HEK293T (cell line): Measurements from ENCODE around the gene ADCY10.
A peak's percentile ranks its signal among the peaks of the same experiment; 100 is the strongest.
"Not testable (repeated sequence)": the region's sequence is repeated elsewhere in the genome, so short reads cannot be mapped to it uniquely, and the experiment has no call there.

Experiments used
- CTCF ChIA-PET: fragments of 350-600 bp; formaldehyde crosslinking; extraction: SDS; loops from one replicate; lab custom pipeline; 2021; ENCODE audit warnings: antibody characterized with exemption, inconsistent platforms; lab: Yijun Ruan, JAX
- POLR2A ChIA-PET: fragments of 350-600 bp; formaldehyde crosslinking; extraction: SDS; loops from one replicate; lab custom pipeline; 2020; ENCODE audit warnings: antibody characterized with exemption, inconsistent platforms; lab: Yijun Ruan, JAX
- DNase-seq: peaks from one replicate; pipeline ENCODE4 v3.0.0; 2012; ENCODE audit warnings: mixed read lengths; ENCODE audit errors: extremely low spot score
- ARNT ChIP-seq: fragments of 450-650 bp; IDR thresholded peaks from 2 replicates; pipeline ENCODE4 v1.6.1; 2017; ENCODE audit warnings: mild to moderate bottlenecking
- BHLHE40 ChIP-seq: fragments of 450-650 bp; IDR thresholded peaks from 2 replicates; pipeline ENCODE4 v1.6.1; 2016; ENCODE audit warnings: mild to moderate bottlenecking, moderate library complexity, borderline replicate concordance
- CTBP1 ChIP-seq: fragments of 450-650 bp; IDR thresholded peaks from 2 replicates; pipeline ENCODE4 v1.6.1; 2016; ENCODE audit warnings: borderline replicate concordance
- ELF4 ChIP-seq: fragments of 450-650 bp; IDR thresholded peaks from 2 replicates; pipeline ENCODE4 v1.6.1; 2017; ENCODE audit warnings: antibody characterized with exemption
- FOXA1 ChIP-seq: fragments of 450-650 bp; IDR thresholded peaks from 2 replicates; pipeline ENCODE4 v1.6.1; 2016; ENCODE audit warnings: mild to moderate bottlenecking
- FOXK2 ChIP-seq: fragments of 450-650 bp; IDR thresholded peaks from 2 replicates; pipeline ENCODE4 v1.6.1; 2016; ENCODE audit warnings: mild to moderate bottlenecking
- FOXM1 ChIP-seq: fragments of 450-650 bp; IDR thresholded peaks from 2 replicates; pipeline ENCODE4 v1.6.1; 2017; ENCODE audit warnings: mild to moderate bottlenecking, borderline replicate concordance
- HDGF ChIP-seq: fragments of 450-650 bp; IDR thresholded peaks from 2 replicates; pipeline ENCODE4 v1.6.1; 2017; ENCODE audit warnings: antibody characterized with exemption, borderline replicate concordance
- L3MBTL2 ChIP-seq: fragments of 450-650 bp; conservative IDR thresholded peaks from 2 replicates; pipeline ENCODE4 v1.6.1; 2016; ENCODE audit warnings: mild to moderate bottlenecking
- LEF1 ChIP-seq: fragments of 450-650 bp; IDR thresholded peaks from 2 replicates; pipeline ENCODE4 v1.6.1; 2017; ENCODE audit warnings: mild to moderate bottlenecking, borderline replicate concordance
- NFRKB ChIP-seq: fragments of 450-650 bp; IDR thresholded peaks from 2 replicates; pipeline ENCODE4 v1.6.1; 2016; ENCODE audit warnings: mild to moderate bottlenecking, moderate library complexity
- SP1 ChIP-seq: fragments of 450-650 bp; IDR thresholded peaks from 2 replicates; pipeline ENCODE4 v1.6.1; 2017
- SUZ12 ChIP-seq: fragments of 450-650 bp; IDR thresholded peaks from 2 replicates; pipeline ENCODE4 v1.6.1; 2016; ENCODE audit warnings: mild to moderate bottlenecking
- TARDBP ChIP-seq: fragments of 450-650 bp; IDR thresholded peaks from 2 replicates; pipeline ENCODE4 v1.6.1; 2016
- ZNF384 ChIP-seq: fragments of 450-650 bp; IDR thresholded peaks from 2 replicates; pipeline ENCODE4 v1.6.1; 2016
- TF ChIP-seq, protein P1 (sequence below): fragments of 450-650 bp; IDR thresholded peaks from 2 replicates; pipeline ENCODE4 v1.6.1; 2016

Gene ADCY10

DNA sequence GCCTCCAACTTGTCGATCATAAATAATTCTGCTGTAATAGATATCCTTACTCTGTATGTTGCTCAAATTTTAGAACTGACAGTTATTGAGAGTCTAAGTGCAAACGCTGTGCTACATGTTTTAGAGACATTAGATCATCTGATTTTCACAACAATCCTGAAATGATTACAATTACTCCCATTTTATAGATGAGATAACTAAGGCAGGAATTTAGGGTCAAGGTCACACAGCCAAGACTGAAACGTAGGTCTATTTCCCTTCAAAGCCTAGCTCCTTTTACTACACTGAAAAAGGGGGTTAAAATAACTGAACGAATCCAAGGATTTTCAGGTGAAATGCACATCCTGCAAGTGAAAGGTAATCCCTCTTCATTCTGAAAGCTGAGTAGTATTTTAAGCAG lies 19.9 kb upstream of the ADCY10 start:
- TF ChIP-seq, protein P1, sequence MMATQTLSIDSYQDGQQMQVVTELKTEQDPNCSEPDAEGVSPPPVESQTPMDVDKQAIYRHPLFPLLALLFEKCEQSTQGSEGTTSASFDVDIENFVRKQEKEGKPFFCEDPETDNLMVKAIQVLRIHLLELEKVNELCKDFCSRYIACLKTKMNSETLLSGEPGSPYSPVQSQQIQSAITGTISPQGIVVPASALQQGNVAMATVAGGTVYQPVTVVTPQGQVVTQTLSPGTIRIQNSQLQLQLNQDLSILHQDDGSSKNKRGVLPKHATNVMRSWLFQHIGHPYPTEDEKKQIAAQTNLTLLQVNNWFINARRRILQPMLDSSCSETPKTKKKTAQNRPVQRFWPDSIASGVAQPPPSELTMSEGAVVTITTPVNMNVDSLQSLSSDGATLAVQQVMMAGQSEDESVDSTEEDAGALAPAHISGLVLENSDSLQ = peak; percentile 61
- no peak for TF ChIP-seq TARDBP
- TF ChIP-seq FOXA1 = no peak
- no peak for TF ChIP-seq ZNF384
- no peak for TF ChIP-seq FOXM1
- TF ChIP-seq SP1 = no peak
- no peak for TF ChIP-seq L3MBTL2
- 0 out of 2 replicates have a peak, but pooled peaks have one; percentile 1 for TF ChIP-seq CTBP1
- POLR2A ChIA-PET = no interaction called here
- no peak for DNase-seq
- CTCF ChIA-PET = interaction anchor here (0.9 kb wide), 1 partner anchor 10 kb away, joined by 3 read pairs; no protein-coding TSS in a partner anchor

DNA sequence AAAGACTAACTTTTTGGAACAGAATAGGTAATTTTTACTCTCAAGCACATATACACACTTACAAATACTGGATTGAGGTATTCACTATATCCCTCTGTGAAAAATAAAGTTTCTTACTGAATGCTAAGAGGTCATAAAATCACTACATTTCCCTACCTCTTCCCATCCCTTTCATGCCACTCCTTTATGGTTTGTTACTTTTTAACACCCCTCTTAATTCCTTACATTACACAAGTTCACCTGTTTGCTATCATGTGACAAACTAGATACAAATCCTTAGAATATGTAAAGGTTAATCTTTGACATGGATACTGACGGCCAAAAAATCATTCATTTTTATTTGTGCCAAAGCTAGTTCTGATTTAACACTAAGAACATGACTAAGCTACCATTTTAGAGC lies 15.8 kb upstream of the ADCY10 start:
- CTCF ChIA-PET = interaction anchor here (0.6 to 0.8 kb wide), 2 partner anchors 215 to 216 kb away, joined by 3 read pairs; no protein-coding TSS in a partner anchor
- TF ChIP-seq TARDBP = no peak
- no peak for TF ChIP-seq ARNT
- TF ChIP-seq BHLHE40 = no peak
- no peak for TF ChIP-seq NFRKB
- TF ChIP-seq ELF4 = no peak
- no peak for TF ChIP-seq LEF1
- no peak for TF ChIP-seq FOXM1
- no peak for TF ChIP-seq FOXK2
- TF ChIP-seq ZNF384 = no peak
- TF ChIP-seq L3MBTL2 = no peak
- no peak for TF ChIP-seq SUZ12
- TF ChIP-seq, protein P1 = no peak
- no peak for TF ChIP-seq CTBP1
- no peak for TF ChIP-seq FOXA1
- no peak for TF ChIP-seq HDGF
- no peak for TF ChIP-seq SP1
- POLR2A ChIA-PET = no interaction called here
- no peak for DNase-seq

DNA sequence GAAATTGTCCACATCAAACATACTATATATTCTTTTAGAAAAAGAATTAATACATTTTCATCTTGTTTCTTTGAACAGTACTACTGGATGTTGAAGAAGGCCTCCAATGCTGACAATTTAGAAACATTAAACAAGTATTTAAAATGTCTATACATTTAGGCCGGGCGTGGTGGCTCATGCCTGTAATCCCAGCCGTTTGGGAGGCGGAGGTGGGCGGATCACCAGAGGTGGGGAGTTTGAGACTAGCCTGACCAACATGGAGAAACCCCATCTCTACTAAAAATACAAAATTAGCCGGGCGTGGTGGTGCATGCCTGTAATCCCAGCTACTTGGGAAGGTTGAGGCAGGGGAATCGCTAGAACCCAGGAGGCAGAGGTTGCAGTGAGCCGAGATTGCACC lies 15.0 kb upstream of the ADCY10 start:
- POLR2A ChIA-PET, CTCF ChIA-PET, DNase-seq: not testable (repeated sequence)

DNA sequence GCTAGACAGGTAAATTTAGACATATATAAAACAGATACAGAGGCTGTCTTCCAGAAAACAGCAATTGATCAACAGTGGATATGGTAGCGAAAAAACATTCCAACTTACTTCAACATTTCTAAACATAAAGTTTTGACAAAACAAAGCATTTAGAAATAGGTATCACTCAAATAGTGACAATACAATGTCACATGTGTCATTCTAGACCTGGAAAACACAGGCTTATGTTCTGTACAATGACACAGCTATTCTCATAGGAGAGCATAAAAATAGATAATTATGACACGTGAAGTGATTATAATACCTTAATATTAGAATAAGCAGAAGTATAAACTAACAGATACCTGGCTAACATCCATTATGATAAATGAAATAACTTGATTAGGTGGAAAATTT lies 14.5 kb upstream of the ADCY10 start:
- CTCF ChIA-PET = interaction anchor here (2.4 kb wide), 1 partner anchor 154 kb away, joined by 11 read pairs; no protein-coding TSS in a partner anchor
- TF ChIP-seq TARDBP = no peak
- TF ChIP-seq FOXK2 = no peak
- TF ChIP-seq BHLHE40 = no peak
- TF ChIP-seq LEF1 = no peak
- TF ChIP-seq ARNT = no peak
- TF ChIP-seq, protein P1 = 0 out of 2 replicates have a peak, but pooled peaks have one; percentile 27
- POLR2A ChIA-PET = interaction anchor here (5.3 kb wide), 1 partner anchor 7 kb away, joined by 39 read pairs; the partner anchor contains the start of genes DCAF6 and MPC2
- no peak for DNase-seq

DNA sequence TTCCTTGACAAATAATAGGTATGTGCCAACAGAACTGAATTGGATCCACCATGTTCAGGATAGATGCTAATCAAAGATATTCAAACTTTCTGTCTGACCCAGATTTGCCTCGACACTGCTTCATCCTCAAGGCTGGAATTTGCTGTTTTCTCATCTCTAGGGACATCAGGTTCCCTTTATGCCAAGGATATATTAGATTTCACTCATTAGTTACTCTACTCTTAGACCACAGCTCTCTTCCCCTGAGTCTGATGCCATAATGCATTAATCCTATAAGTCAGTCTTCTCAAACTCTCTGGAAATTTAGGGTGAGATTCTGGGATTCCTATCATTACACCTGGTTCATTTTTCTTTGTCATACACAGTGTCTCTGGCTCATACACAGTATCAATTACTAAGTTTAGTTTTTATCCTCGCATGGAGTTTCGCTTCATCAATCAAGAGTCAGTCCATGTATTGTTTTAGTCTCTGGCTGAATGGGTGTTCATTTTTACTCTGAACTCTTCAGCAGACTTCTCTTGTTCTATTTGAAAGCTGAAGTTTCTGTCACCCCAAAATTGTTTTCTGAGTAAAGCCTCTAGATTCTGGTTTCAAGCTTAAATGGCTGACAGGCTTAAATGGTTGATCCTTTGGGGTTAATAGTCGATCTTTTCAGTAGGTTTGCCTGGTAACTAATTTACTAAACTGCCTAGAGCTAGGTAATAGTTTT lies 13.3 kb upstream of the ADCY10 start:
- ChIA-PET POLR2A (interaction anchor here (1.2 to 5.3 kb wide), 2 partner anchors 9 to 213 kb away, joined by 5 to 39 read pairs; partner anchors contain the start of genes DCAF6 and MPC2), CTCF (interaction anchor here (0.5 to 2.4 kb wide), 6 partner anchors 9 to 158 kb away, joined by 3 to 11 read pairs (median 4); partner anchors contain the start of genes DCAF6 and MPC2)
- DNase-seq = no peak
- TF ChIP-seq NFRKB = no peak
- no peak for TF ChIP-seq FOXA1
- no peak for TF ChIP-seq L3MBTL2
- TF ChIP-seq, protein P1 = peak; percentile 21; the same call in 1 of the 2 replicates
- no peak for TF ChIP-seq BHLHE40

DNA sequence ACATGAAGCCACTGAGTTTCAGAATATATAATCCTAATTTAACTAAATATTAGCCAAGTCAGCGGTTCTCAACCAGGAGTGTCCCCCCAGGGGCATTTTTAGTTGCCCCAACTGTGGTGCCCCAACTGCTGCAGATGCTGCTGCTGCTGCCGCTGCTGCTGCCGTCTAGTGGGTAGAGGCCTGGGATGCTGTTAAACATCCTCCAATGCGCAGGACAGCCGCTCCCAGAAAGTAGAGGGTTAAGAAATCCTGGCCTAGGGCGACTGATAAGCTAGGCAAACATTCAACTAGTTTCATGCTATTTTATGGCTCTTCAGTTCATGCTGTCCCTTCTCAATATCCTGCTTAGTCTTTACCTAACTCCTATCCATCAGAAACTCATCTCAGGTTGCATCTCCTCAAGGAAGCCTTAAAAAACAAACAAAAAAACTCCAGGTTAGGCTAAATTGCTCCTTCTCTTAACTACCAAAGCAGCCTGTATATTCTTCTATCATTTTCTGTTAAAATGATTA lies 12.6 kb upstream of the ADCY10 start:
- TF ChIP-seq, protein P1 = peak; percentile 63; the same call in 1 of the 2 replicates
- TF ChIP-seq ZNF384 (no peak), CTBP1 (peak; percentile 86)
- ChIA-PET CTCF (interaction anchor here (0.5 to 2.4 kb wide), 6 partner anchors 10 to 159 kb away, joined by 3 to 11 read pairs (median 4); partner anchors contain the start of genes DCAF6 and MPC2), POLR2A (interaction anchor here (1.2 to 5.3 kb wide), 2 partner anchors 9 to 212 kb away, joined by 5 to 39 read pairs; partner anchors contain the start of genes DCAF6 and MPC2)
- DNase-seq = peak; percentile 70
